Right renal cortex interstitium (tissue), 3 donors: Measurements from ENCODE around the gene MGMT. TPM values are rescaled to one million over a fixed set of nuclear protein-coding genes. Genes with fewer than 3 reads are reported as not detected.
"Not testable (repeated sequence)": the region's sequence is repeated elsewhere in the genome, so short reads cannot be mapped to it uniquely, and the experiment has no call there.

ENCODE experiments used
- DNase-seq, 3 donors: peaks; one replicate each; pipeline ENCODE4 v3.0.0-alpha.2; 2013; ENCODE audit warnings: low read depth in 3 of 3, low spot score in 2 of 3
- polyA plus RNA-seq, 3 donors: library from polyadenylated mRNA; unstranded; fragments of 120-200 nt; gene quantifications; one replicate each; pipeline ENCODE4 v1.2.1, GENCODE V29; 2013; ENCODE audit not compliant: insufficient read length in 3 of 3

MGMT gene
- polyA plus RNA-seq, result 10 to 100 TPM; 15.7 to 21.3 (median 18.3) TPM

GRCh38 chr10:129466703-129467358 is at the start of gene MGMT:
Gene MGMT (plus strand): TSS chr10:129467241.
- peak; percentile 58 to 76 (median 72) for DNase-seq

GRCh38 chr10:129417870-129418269 is 49.2 kb upstream of the MGMT start:
- DNase-seq, result no peak

GRCh38 chr10:129418496-129419225 is 48.4 kb upstream of the MGMT start:
- DNase-seq, result no peak

DNA sequence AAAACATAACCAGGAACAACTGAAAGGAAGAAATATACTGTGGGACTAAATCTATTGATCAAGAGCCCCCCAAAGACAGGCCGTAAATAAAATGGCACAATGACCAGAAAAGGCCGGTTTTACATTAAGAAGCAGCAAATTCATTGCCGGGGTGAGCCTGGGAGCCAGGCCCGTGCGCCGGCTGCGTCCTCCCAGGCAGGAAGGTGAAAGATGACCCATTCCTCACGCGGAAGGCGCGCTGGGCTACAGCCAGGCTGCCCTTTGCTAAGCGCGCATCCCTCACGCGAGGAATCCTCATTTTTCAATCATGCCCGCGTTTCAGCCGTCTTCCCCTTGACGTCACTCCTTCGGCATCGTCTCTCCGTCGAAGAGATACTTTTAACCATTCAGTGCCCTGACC is 47.6 kb upstream of the MGMT start:
- DNase-seq, result no peak

GRCh38 chr10:129421399-129422010 is 45.5 kb upstream of the MGMT start:
- no peak for DNase-seq

DNA sequence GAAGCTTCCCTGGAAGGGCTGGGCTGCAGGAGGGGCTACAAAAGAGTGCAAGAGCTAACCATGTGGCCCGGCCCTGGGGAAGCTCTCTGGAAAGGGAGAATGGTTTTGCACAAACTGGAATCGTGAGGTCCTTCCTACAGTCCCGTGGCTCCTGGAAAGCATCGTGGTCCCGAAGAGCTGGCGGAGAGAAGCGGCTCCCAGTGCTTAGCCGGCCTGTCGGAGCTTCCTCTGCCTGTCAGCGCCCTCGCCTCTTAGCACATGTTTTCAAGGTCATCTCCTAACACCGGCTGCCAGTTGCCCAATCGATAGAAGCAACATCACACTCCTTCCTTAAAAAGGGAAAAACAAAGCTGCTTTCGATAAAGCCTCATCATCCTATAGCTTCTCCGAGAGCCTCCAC is 42.1 kb upstream of the MGMT start:
- DNase-seq, result no peak

DNA sequence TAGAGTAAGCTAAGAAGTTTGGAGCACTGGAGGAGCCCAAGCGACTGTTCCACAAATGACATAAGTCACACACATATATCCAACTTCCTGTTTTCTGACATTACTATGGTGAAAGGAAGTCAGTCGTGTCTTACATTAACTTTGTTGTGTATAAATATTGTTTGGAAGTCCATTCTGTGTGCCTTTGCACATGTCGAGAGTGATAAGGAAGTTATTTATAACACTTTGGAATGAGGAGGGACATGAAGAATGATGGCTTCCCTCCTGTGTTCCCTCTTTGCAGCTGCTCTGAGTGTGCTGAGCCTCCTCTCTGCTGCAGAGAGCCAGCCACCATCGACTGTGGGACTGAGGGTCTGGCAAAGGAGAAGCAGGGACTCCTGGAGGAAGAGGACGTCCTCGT is 40.4 kb upstream of the MGMT start:
- DNase-seq, result peak in 1 of 3 donors; percentile 21

GRCh38 chr10:129433266-129433665 is 33.8 kb upstream of the MGMT start:
- no peak for DNase-seq

GRCh38 chr10:129435724-129436123 is 31.3 kb upstream of the MGMT start:
- not testable (repeated sequence) for DNase-seq

DNA sequence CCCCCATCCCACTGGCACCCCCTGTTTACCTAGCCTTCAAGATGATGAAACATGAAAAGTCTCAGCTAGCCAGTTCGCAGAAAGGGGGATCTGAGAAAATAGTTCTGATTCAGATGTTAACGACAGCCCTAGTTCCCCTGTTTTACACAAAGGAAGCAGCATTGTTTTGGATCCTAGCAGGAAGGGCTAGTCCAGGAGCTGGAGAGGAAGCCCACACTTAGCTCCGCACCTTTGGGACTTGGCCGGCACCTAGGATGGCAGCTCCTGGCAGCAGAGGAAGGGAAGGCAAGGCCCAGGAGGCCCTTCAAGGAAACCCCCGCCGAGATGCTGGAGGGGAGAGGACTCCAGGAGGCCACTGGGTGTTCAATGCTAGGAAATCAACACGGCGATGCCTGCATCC is 29.0 kb upstream of the MGMT start:
- no peak for DNase-seq

DNA sequence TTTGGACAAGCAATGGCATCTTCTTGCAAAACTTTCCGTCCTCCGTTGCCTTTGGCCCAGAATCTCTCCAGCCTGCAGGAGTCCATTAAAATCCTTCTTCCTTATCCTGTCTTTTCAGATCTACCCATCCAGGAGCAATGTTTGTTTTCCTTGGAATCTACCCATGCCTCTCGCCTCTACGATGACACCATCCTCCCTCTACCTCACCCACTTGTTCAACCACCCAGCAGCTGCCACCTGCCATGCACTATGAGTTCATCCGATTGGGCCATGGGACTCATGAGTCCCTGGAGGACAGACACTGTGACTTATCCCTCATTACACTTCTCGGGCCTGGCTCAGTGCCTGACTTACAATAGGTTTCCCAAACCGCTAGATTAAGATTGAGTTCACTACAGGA is 26.8 kb upstream of the MGMT start:
- no peak for DNase-seq

DNA sequence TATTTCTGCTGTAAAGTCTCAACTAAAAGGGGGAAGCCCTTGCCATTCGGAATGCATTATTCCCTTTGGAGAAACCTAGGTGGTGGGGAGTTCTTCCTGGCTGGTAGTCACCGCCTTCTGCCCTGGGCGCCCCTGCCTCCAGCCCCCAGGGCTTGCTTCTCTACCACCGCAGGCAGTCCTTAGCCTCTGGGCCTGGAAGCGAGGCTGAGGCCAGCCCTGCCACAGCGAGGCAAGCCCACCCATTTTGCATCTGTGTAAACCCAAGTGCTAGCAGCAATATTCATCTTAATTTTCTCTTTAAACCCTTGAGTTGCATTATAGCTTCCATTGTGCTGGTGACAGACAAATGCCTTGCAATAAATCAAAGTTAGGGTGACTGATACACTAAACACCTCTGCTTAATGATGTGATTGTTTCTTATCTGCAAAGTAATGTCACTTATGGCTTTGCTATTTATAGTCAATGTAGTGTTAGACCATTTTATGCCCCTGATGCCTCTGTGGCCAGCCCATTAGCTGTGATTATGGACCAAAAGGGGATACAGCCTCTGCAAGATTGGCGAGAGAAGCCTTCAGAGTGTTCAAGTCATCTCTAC is 26.2 kb upstream of the MGMT start:
- no peak for DNase-seq

DNA sequence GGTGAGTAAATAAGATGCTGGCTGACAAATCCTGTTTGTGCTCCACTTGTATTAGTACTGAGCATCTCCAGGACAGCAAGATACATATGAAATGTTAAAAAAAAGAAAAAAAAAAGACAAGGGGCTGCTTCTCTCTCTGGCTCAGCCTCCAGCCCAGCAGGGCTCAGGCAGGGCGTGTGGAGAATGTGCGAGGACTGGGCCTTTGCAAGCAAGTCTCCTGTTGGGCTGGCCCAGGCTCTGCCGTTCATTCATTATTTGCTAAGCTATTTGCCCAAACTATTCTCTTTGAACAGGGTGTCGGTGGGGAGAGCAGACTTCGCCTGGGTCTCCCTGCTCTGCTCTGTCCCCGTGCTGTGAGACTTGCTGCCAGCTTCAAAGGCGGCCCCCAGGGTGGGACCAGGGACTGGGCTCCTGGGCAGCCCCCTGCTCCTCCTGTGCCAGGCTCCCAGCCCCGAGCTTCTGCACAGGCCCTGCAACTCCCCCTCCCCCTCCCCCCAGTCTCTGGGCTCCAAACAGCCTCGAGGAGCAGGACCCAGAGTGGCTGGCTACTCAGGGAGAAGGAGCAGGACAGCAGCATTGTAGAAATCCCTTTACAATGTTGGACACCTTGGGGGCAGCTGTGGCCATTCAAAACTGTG is 25.6 kb upstream of the MGMT start:
- DNase-seq, result no peak

DNA sequence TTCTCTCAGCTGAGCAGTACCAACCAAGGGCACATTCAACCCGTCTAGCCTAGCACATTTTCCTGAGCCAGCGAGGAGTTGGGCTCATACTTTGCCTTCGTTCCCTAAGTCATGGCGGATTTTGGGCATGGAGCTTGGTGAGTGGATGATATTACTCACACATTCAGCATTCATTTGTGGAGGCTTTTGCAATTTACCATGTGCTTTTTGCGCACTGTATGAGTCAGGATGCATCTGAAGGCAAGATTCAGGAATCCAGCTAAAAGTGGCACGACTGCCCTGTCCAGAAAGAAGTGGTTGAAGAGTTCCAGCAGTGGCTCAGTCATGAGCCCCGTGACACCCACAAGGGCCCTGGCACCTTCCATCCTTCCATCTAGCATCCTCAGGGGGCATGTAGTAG is 24.2 kb upstream of the MGMT start:
- DNase-seq, result no peak

GRCh38 chr10:129444359-129444758 is 22.7 kb upstream of the MGMT start:
- DNase-seq, result no peak

GRCh38 chr10:129445436-129446182 is 21.4 kb upstream of the MGMT start:
- DNase-seq, result no peak

- no peak for DNase-seq
Measured at GRCh38 chr10:129446183-129446581, 20.9 kb upstream of the MGMT start.

DNA sequence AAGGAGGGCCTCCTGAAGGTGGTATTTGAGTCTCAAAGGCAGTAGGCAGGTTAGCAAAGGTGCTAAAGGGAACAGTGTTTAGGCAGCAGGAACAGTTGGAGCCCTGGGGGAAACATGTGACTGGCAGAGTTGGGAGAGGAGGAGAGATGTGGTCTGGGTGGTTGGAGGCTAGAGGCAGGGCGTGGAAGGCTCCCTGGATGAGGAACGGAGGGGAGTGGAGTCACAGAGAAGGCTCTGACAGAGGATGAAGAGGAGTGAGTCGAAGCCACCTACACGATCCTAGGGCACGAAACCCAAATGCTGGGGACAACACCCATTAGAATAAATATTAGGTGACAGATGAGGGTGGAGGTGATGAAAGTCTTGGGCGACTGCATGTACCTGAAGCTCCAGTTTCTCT is 19.6 kb upstream of the MGMT start:
- DNase-seq, result no peak

DNA sequence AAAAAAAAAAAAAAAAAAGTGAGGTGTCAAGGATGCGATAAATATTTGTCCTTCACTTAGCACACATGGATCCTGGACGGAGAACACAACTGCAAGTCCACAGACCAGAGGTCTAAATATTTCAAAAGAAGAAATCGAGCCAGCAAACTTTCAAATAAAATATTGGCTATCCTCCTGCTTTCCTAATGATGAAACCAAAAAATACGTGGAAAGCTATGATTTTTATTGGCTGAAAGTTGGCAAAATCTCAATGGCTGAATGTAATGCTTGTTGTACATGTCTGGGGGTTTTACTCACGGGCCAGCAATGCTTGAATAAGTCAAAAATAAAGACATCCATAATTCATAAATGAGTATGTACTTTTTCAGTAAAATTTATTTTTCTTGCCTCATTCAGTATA is 19.0 kb upstream of the MGMT start:
- no peak for DNase-seq

GRCh38 chr10:129448539-129448938 is 18.5 kb upstream of the MGMT start:
- no peak for DNase-seq
